Lower lobe of right lung (tissue), 2 donors: ENCODE data around the gene SYNPO. TPM values are rescaled to one million over a fixed set of nuclear protein-coding genes. Genes with fewer than 3 reads are reported as not detected.

ENCODE experiments used
- ATAC-seq, 2 donors: fragments of 200-7000 bp; cut with Tn5 transposase; one replicate each; pipeline ENCODE4 v1.9.1; 2020 to 2022; ENCODE audit warnings: mild to moderate bottlenecking in 2 of 2, moderate library complexity in 2 of 2
- DNase-seq: peaks from one replicate; pipeline ENCODE4 v3.0.0-alpha.2; 2020
- H3K27ac ChIP-seq: fragments of 200-600 bp; one replicate; pipeline ENCODE4 v1.8.0; 2022
- H3K27me3 ChIP-seq: fragments of 200-600 bp; one replicate; pipeline ENCODE4 v1.8.0; 2022; ENCODE audit warnings: low read depth
- H3K36me3 ChIP-seq: fragments of 200-600 bp; one replicate; pipeline ENCODE4 v1.8.0; 2022; ENCODE audit warnings: mild to moderate bottlenecking
- H3K4me1 ChIP-seq: fragments of 200-600 bp; one replicate; pipeline ENCODE4 v1.8.0; 2022
- H3K4me3 ChIP-seq: fragments of 200-600 bp; one replicate; pipeline ENCODE4 v1.8.0; 2022; ENCODE audit warnings: mild to moderate bottlenecking
- H3K9me3 ChIP-seq: fragments of 200-600 bp; one replicate; pipeline ENCODE4 v1.8.0; 2022
- intact Hi-C: fragments of 100-400 bp; cut with DNase I; formaldehyde crosslinking; loops from one replicate; pipeline ENCODE4 v1.11.0; 2022
- total RNA-seq: library from RNA; stranded (reverse); fragmentation: NEBNext Ultra II Directional; extraction: Animal tissue kit (Norgen Biotek cat#: 25700); gene quantifications from one replicate; pipeline ENCODE4 v1.2.1, GENCODE V29; 2021
- TF ChIP-seq, protein P1 (sequence below): fragments of 200-600 bp; IDR thresholded peaks from one replicate; pipeline ENCODE4 v1.8.0; 2022; ENCODE audit warnings: antibody characterized with exemption, mild to moderate bottlenecking
- donor health status: DM: no; HTN: yes; CAD: no; lungs with severe emphysema.

The SYNPO gene
- total RNA-seq, 1 donor from 2014 or later = 90.6 TPM

GRCh38 chr5:150625831-150626746 lies 14.4 kb upstream of the SYNPO start:
- peak in 1 of 2 donors; percentile 6 for ATAC-seq

GRCh38 chr5:150626853-150627276 lies 13.6 kb upstream of the SYNPO start:
- H3K27ac ChIP-seq = peak overlapping the region; percentile 92
- intact Hi-C loops = no loop called here
- H3K4me3 ChIP-seq = peak overlapping the region; percentile 92
- H3K9me3 ChIP-seq = no peaks in the 10 kb centered on the region
- H3K4me1 ChIP-seq = peaks cover 78% of the 10 kb centered on the region
- peak; percentile 70 for DNase-seq
- H3K27me3 ChIP-seq = no peaks in the 10 kb centered on the region
- H3K36me3 ChIP-seq = peaks cover 3% of the 10 kb centered on the region
- TF ChIP-seq, protein P1, sequence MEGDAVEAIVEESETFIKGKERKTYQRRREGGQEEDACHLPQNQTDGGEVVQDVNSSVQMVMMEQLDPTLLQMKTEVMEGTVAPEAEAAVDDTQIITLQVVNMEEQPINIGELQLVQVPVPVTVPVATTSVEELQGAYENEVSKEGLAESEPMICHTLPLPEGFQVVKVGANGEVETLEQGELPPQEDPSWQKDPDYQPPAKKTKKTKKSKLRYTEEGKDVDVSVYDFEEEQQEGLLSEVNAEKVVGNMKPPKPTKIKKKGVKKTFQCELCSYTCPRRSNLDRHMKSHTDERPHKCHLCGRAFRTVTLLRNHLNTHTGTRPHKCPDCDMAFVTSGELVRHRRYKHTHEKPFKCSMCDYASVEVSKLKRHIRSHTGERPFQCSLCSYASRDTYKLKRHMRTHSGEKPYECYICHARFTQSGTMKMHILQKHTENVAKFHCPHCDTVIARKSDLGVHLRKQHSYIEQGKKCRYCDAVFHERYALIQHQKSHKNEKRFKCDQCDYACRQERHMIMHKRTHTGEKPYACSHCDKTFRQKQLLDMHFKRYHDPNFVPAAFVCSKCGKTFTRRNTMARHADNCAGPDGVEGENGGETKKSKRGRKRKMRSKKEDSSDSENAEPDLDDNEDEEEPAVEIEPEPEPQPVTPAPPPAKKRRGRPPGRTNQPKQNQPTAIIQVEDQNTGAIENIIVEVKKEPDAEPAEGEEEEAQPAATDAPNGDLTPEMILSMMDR = no peak
- peak; percentile 71 to 79 for ATAC-seq

More at GRCh38 chr5:150625831-150626746, 14.4 kb upstream of the SYNPO start:
- DNase-seq = no peak
- Histone ChIP-seq H3K27ac (peak overlapping the region; percentile 92), H3K27me3 (no peaks in the 10 kb centered on the region), H3K9me3 (no peaks in the 10 kb centered on the region), H3K36me3 (no peaks in the 10 kb centered on the region), H3K4me1 (peaks cover 82% of the 10 kb centered on the region), H3K4me3 (peak overlapping the region; percentile 92)
- TF ChIP-seq, protein P1 = no peak
- intact Hi-C loops = no loop called here

DNA sequence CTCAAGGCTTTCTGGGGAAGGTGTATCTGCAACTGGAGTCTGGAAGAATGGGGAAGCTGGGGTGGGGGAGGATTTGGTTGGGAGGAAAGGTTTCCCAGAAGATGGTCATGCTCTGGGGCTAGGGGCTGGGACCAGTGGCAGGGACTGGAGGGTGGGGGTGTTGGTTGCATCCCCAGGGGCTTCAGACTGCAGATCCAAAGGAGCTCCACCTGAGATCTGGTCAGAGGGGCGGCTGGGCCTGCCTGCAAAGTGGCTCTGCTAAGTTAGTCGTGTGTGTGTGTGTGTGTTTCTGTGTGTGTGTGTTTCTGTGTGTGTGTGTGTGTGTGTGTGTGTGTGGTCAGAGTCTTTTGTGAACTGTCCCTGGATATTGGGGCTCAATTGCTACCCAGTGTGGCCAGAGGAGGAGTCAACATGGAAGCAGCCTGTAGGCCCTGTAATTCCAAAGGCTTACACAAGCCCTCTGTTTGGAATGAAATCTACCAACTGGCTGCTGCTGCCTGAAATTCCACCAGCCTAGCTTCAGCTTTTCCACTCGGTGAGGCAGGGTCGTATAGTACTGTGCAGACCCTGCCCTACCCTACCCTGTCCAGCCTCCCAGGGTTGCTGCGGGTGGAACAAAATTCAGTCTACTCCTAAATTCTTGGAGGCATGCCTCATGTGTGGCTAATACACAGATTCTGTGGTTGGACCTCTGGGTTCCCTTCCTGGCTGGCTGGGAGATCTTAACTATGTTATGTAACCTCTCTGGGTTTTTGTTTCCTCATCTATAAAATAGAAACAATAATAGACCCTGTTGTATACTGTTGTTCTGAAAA lies 12.5 kb upstream of the SYNPO start:
- peaks cover 80% of the 10 kb centered on the region for H3K4me1 ChIP-seq
- TF ChIP-seq, protein P1 = no peak
- peaks cover 3% of the 10 kb centered on the region for H3K36me3 ChIP-seq
- no peak for ATAC-seq
- DNase-seq = no peak
- intact Hi-C loops = no loop called here
- peak overlapping the region; percentile 92 for H3K27ac ChIP-seq
- H3K4me3 ChIP-seq = peak overlapping the region; percentile 92
- H3K27me3 ChIP-seq = no peaks in the 10 kb centered on the region
- no peaks in the 10 kb centered on the region for H3K9me3 ChIP-seq

GRCh38 chr5:150628936-150629485 lies 11.4 kb upstream of the SYNPO start:
- no peaks in the 10 kb centered on the region for H3K27me3 ChIP-seq
- peaks cover 3% of the 10 kb centered on the region for H3K36me3 ChIP-seq
- no peak for ATAC-seq
- no peaks in the 10 kb centered on the region for H3K9me3 ChIP-seq
- TF ChIP-seq, protein P1 = no peak
- DNase-seq = no peak
- intact Hi-C loops = no loop called here
- H3K4me3 ChIP-seq = no peak overlapping the region
- H3K27ac ChIP-seq = peak overlapping the region; percentile 0
- H3K4me1 ChIP-seq = peaks cover 69% of the 10 kb centered on the region

GRCh38 chr5:150630016-150630415 lies 10.4 kb upstream of the SYNPO start:
- H3K4me1 ChIP-seq = peaks cover 67% of the 10 kb centered on the region
- H3K36me3 ChIP-seq = peaks cover 3% of the 10 kb centered on the region
- no peaks in the 10 kb centered on the region for H3K27me3 ChIP-seq
- ATAC-seq = no peak
- H3K27ac ChIP-seq = no peak overlapping the region
- TF ChIP-seq, protein P1 = no peak
- intact Hi-C loops = no loop called here
- DNase-seq = no peak
- H3K9me3 ChIP-seq = no peaks in the 10 kb centered on the region
- H3K4me3 ChIP-seq = no peak overlapping the region
